HEK293T (cell line): ENCODE data around the gene RAP1GDS1.

Source experiments
- ARNT ChIP-seq: fragments of 450-650 bp; IDR thresholded peaks from 2 replicates; pipeline ENCODE4 v1.6.1; 2017; ENCODE audit warnings: mild to moderate bottlenecking
- BHLHE40 ChIP-seq: fragments of 450-650 bp; IDR thresholded peaks from 2 replicates; pipeline ENCODE4 v1.6.1; 2016; ENCODE audit warnings: mild to moderate bottlenecking, moderate library complexity, borderline replicate concordance
- CTBP1 ChIP-seq: fragments of 450-650 bp; IDR thresholded peaks from 2 replicates; pipeline ENCODE4 v1.6.1; 2016; ENCODE audit warnings: borderline replicate concordance
- FOXA1 ChIP-seq: fragments of 450-650 bp; IDR thresholded peaks from 2 replicates; pipeline ENCODE4 v1.6.1; 2016; ENCODE audit warnings: mild to moderate bottlenecking
- FOXK2 ChIP-seq: fragments of 450-650 bp; IDR thresholded peaks from 2 replicates; pipeline ENCODE4 v1.6.1; 2016; ENCODE audit warnings: mild to moderate bottlenecking
- FOXM1 ChIP-seq: fragments of 450-650 bp; IDR thresholded peaks from 2 replicates; pipeline ENCODE4 v1.6.1; 2017; ENCODE audit warnings: mild to moderate bottlenecking, borderline replicate concordance
- HDGF ChIP-seq: fragments of 450-650 bp; IDR thresholded peaks from 2 replicates; pipeline ENCODE4 v1.6.1; 2017; ENCODE audit warnings: antibody characterized with exemption, borderline replicate concordance
- LEF1 ChIP-seq: fragments of 450-650 bp; IDR thresholded peaks from 2 replicates; pipeline ENCODE4 v1.6.1; 2017; ENCODE audit warnings: mild to moderate bottlenecking, borderline replicate concordance
- NFRKB ChIP-seq: fragments of 450-650 bp; IDR thresholded peaks from 2 replicates; pipeline ENCODE4 v1.6.1; 2016; ENCODE audit warnings: mild to moderate bottlenecking, moderate library complexity
- SP1 ChIP-seq: fragments of 450-650 bp; IDR thresholded peaks from 2 replicates; pipeline ENCODE4 v1.6.1; 2017
- TARDBP ChIP-seq: fragments of 450-650 bp; IDR thresholded peaks from 2 replicates; pipeline ENCODE4 v1.6.1; 2016
- ZNF384 ChIP-seq: fragments of 450-650 bp; IDR thresholded peaks from 2 replicates; pipeline ENCODE4 v1.6.1; 2016
- TF ChIP-seq, protein P1 (sequence below): fragments of 450-650 bp; IDR thresholded peaks from 2 replicates; pipeline ENCODE4 v1.6.1; 2016

DNA sequence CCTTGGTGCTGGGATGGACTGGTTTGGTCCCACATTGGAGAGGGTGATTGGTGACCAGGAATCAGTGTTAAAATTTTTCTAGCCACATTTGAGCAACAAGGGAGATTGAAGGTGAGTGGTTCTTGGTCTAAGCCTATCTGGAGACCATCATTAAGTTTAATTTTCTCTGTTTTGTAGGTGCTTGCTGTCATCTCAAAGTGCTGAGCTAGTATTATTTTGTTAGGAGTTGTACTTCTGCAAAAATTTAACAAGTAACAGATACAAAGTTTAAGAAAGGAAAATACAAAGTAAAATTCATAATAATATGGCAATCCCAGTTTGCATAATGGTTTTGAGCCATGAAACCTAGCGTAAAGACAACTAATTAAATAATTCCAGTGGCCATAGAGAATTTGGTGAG is 66.5 kb downstream of the RAP1GDS1 start:
- TF ChIP-seq BHLHE40 (no peak), LEF1 (no peak), HDGF (no peak), ZNF384 (no peak), FOXM1 (no peak), ARNT (no peak), TARDBP (no peak), FOXK2 (no peak), NFRKB (no peak), FOXA1 (no peak), SP1 (no peak), CTBP1 (no peak)
- TF ChIP-seq, protein P1, sequence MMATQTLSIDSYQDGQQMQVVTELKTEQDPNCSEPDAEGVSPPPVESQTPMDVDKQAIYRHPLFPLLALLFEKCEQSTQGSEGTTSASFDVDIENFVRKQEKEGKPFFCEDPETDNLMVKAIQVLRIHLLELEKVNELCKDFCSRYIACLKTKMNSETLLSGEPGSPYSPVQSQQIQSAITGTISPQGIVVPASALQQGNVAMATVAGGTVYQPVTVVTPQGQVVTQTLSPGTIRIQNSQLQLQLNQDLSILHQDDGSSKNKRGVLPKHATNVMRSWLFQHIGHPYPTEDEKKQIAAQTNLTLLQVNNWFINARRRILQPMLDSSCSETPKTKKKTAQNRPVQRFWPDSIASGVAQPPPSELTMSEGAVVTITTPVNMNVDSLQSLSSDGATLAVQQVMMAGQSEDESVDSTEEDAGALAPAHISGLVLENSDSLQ: no peak
